WTC11 (cell line): ENCODE data around the gene TRDMT1.

Experiments used
- ETV6 ChIP-seq: sonication (generic); formaldehyde crosslinking; IDR thresholded peaks from 2 replicates; pipeline ENCODE4 v1.8.1; 2022; ENCODE audit warnings: mild to moderate bottlenecking, missing genetic modification reagents
- IRF2 ChIP-seq: sonication (generic); formaldehyde crosslinking; IDR thresholded peaks from 2 replicates; pipeline ENCODE4 v1.8.0; 2022; ENCODE audit warnings: low read depth, missing genetic modification reagents, borderline replicate concordance
- ZNF138 ChIP-seq: sonication (generic); formaldehyde crosslinking; conservative IDR thresholded peaks from 2 replicates; pipeline ENCODE4 v1.8.1; 2022; ENCODE audit warnings: mild to moderate bottlenecking, moderate library complexity, missing genetic modification reagents
- ZNF317 ChIP-seq: sonication (generic); formaldehyde crosslinking; IDR thresholded peaks from 2 replicates; pipeline ENCODE4 v1.8.1; 2023; ENCODE audit warnings: low read depth, mild to moderate bottlenecking, moderate library complexity, missing genetic modification reagents, borderline replicate concordance
- ZNF425 ChIP-seq: fragments of 250-450 bp; sonication (Bioruptor Pico); conservative IDR thresholded peaks from 2 replicates; pipeline ENCODE4 v1.9.0; 2021; ENCODE audit warnings: mild to moderate bottlenecking
- ZNF512 ChIP-seq: sonication (generic); formaldehyde crosslinking; IDR thresholded peaks from 2 replicates; pipeline ENCODE4 v1.8.1; 2022; ENCODE audit warnings: missing genetic modification reagents, borderline replicate concordance
- TF ChIP-seq, protein P1 (sequence below): fragments of 250-450 bp; sonication (Bioruptor Pico); IDR thresholded peaks from 2 replicates; pipeline ENCODE4 v2.1.2; 2022; ENCODE audit warnings: mild to moderate bottlenecking, moderate library complexity
- TF ChIP-seq, protein P2 (sequence below): fragments of 200-600 bp; IDR thresholded peaks from 2 replicates; pipeline ENCODE4 v1.8.0; 2022; ENCODE audit warnings: antibody characterized with exemption
- TF ChIP-seq, protein P3 (sequence below): sonication (generic); formaldehyde crosslinking; IDR thresholded peaks from 2 replicates; pipeline ENCODE4 v1.8.0; 2023; ENCODE audit warnings: missing genetic modification reagents
- TF ChIP-seq, protein P4 (sequence below): sonication (generic); formaldehyde crosslinking; IDR thresholded peaks from 2 replicates; pipeline ENCODE4 v1.8.1; 2023; ENCODE audit warnings: mild to moderate bottlenecking, missing genetic modification reagents
- TF ChIP-seq, protein P5 (sequence below): sonication (generic); formaldehyde crosslinking; IDR thresholded peaks from 2 replicates; pipeline ENCODE4 v1.8.0; 2022; ENCODE audit warnings: mild to moderate bottlenecking, missing genetic modification reagents

DNA sequence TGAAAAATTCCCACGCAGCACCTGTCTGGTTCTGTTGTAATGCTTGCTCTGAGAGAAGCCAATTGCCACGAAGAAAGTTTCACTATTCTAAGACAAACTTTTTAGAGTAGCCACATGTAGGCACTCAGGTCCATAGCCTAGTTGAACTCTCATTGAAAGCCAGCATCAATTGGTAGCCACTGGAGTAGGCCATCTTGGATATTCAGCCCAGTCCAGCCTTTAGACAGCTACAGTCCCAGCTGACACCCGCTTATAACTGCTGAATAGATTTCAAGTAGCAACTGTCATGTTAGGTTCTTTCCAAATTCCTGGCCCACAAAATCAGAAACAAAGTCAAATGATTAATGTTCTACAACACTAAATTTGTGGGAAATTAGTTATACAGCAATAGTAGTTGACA, 103.5 kb downstream of the TRDMT1 start:
- TF ChIP-seq ZNF512, result no peak
- TF ChIP-seq ETV6 (CRISPR knock-in tag), result no peak
- TF ChIP-seq, protein P1, sequence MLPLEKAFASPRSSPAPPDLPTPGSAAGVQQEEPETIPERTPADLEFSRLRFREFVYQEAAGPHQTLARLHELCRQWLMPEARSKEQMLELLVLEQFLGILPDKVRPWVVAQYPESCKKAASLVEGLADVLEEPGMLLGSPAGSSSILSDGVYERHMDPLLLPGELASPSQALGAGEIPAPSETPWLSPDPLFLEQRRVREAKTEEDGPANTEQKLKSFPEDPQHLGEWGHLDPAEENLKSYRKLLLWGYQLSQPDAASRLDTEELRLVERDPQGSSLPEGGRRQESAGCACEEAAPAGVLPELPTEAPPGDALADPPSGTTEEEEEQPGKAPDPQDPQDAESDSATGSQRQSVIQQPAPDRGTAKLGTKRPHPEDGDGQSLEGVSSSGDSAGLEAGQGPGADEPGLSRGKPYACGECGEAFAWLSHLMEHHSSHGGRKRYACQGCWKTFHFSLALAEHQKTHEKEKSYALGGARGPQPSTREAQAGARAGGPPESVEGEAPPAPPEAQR, result no peak
- TF ChIP-seq, protein P2, sequence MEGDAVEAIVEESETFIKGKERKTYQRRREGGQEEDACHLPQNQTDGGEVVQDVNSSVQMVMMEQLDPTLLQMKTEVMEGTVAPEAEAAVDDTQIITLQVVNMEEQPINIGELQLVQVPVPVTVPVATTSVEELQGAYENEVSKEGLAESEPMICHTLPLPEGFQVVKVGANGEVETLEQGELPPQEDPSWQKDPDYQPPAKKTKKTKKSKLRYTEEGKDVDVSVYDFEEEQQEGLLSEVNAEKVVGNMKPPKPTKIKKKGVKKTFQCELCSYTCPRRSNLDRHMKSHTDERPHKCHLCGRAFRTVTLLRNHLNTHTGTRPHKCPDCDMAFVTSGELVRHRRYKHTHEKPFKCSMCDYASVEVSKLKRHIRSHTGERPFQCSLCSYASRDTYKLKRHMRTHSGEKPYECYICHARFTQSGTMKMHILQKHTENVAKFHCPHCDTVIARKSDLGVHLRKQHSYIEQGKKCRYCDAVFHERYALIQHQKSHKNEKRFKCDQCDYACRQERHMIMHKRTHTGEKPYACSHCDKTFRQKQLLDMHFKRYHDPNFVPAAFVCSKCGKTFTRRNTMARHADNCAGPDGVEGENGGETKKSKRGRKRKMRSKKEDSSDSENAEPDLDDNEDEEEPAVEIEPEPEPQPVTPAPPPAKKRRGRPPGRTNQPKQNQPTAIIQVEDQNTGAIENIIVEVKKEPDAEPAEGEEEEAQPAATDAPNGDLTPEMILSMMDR, result no peak
- TF ChIP-seq, protein P3, sequence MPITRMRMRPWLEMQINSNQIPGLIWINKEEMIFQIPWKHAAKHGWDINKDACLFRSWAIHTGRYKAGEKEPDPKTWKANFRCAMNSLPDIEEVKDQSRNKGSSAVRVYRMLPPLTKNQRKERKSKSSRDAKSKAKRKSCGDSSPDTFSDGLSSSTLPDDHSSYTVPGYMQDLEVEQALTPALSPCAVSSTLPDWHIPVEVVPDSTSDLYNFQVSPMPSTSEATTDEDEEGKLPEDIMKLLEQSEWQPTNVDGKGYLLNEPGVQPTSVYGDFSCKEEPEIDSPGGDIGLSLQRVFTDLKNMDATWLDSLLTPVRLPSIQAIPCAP (CRISPR knock-in tag), result no peak
- TF ChIP-seq ZNF138 (CRISPR knock-in tag), result no peak
- TF ChIP-seq ZNF425 (CRISPR knock-in tag), result no peak
- TF ChIP-seq, protein P4, sequence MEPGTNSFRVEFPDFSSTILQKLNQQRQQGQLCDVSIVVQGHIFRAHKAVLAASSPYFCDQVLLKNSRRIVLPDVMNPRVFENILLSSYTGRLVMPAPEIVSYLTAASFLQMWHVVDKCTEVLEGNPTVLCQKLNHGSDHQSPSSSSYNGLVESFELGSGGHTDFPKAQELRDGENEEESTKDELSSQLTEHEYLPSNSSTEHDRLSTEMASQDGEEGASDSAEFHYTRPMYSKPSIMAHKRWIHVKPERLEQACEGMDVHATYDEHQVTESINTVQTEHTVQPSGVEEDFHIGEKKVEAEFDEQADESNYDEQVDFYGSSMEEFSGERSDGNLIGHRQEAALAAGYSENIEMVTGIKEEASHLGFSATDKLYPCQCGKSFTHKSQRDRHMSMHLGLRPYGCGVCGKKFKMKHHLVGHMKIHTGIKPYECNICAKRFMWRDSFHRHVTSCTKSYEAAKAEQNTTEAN (CRISPR knock-in tag), result no peak
- no peak for TF ChIP-seq ZNF317 (CRISPR knock-in tag)
- TF ChIP-seq, protein P5, sequence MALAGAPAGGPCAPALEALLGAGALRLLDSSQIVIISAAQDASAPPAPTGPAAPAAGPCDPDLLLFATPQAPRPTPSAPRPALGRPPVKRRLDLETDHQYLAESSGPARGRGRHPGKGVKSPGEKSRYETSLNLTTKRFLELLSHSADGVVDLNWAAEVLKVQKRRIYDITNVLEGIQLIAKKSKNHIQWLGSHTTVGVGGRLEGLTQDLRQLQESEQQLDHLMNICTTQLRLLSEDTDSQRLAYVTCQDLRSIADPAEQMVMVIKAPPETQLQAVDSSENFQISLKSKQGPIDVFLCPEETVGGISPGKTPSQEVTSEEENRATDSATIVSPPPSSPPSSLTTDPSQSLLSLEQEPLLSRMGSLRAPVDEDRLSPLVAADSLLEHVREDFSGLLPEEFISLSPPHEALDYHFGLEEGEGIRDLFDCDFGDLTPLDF (CRISPR knock-in tag), result no peak
- TF ChIP-seq IRF2 (CRISPR knock-in tag), result no peak
